CD8-positive, alpha-beta memory T cell (primary cell): ENCODE results near the gene COL11A2. TPM values are rescaled to one million over a fixed set of nuclear protein-coding genes. Genes with fewer than 3 reads are reported as not detected.

Experiments
- CTCF ChIA-PET: fragments of 350-600 bp; sonication (Branson Sonifier 250); formaldehyde crosslinking; loops from one replicate; lab custom pipeline; 2021; ENCODE audit warnings: antibody characterized with exemption; lab: Charles Lee
- POLR2A ChIA-PET: fragments of 350-600 bp; sonication (Branson Sonifier 250); formaldehyde crosslinking; loops from one replicate; lab custom pipeline; 2021; ENCODE audit warnings: antibody characterized with exemption; lab: Charles Lee
- DNase-seq, 5 donors: peaks; one replicate each; pipeline versions ENCODE4 v3.0.0 to v3.0.0-alpha.2; 2020 to 2022; ENCODE audit warnings: mixed read lengths in 1 of 5
- H3K27ac ChIP-seq: one replicate; pipeline ENCODE4 v1.7.0; 2013; ENCODE audit warnings: low read depth, mild to moderate bottlenecking, low read length, moderate library complexity
- H3K27me3 ChIP-seq: 2 replicates; pipeline ENCODE4 v1.7.0; 2013; ENCODE audit warnings: low read length, mild to moderate bottlenecking; ENCODE audit not compliant: insufficient read depth, poor library complexity, severe bottlenecking
- H3K36me3 ChIP-seq: 2 replicates; pipeline ENCODE4 v1.7.0; 2013; ENCODE audit warnings: mild to moderate bottlenecking, low read length, moderate library complexity; ENCODE audit not compliant: insufficient read depth
- H3K4me1 ChIP-seq: 2 replicates; pipeline ENCODE4 v1.7.0; 2013; ENCODE audit warnings: mild to moderate bottlenecking, low read length, moderate library complexity; ENCODE audit not compliant: insufficient read depth
- H3K4me3 ChIP-seq: 2 replicates; pipeline ENCODE4 v1.7.0; 2013; ENCODE audit warnings: mild to moderate bottlenecking, low read length
- H3K9me3 ChIP-seq: 2 replicates; pipeline ENCODE4 v1.7.0; 2013; ENCODE audit warnings: mild to moderate bottlenecking, low read length
- H3K27ac Mint-ChIP-seq, 8 donors: one replicate each; pipeline ENCODE4 v1.8.0; 2020 to 2021; ENCODE audit warnings: mixed read lengths in 8 of 8, mild to moderate bottlenecking in 6 of 8, inconsistent platforms in 3 of 8, moderate library complexity in 3 of 8
- H3K27me3 Mint-ChIP-seq, 2 donors: one replicate each; pipeline ENCODE4 v1.8.0; 2020 to 2021; ENCODE audit warnings: mixed read lengths in 2 of 2, mild to moderate bottlenecking in 1 of 2, moderate library complexity in 1 of 2
- H3K36me3 Mint-ChIP-seq, 3 donors: one replicate each; pipeline ENCODE4 v1.8.0; 2020 to 2021; ENCODE audit warnings: mixed read lengths in 3 of 3, inconsistent platforms in 1 of 3, mild to moderate bottlenecking in 1 of 3
- H3K4me1 Mint-ChIP-seq, 3 donors: one replicate each; pipeline ENCODE4 v1.8.0; 2020 to 2021; ENCODE audit warnings: mixed read lengths in 3 of 3, inconsistent platforms in 1 of 3, mild to moderate bottlenecking in 1 of 3
- H3K4me3 Mint-ChIP-seq, 7 donors: one replicate each; pipeline ENCODE4 v1.8.0; 2020 to 2021; ENCODE audit warnings: mixed read lengths in 7 of 7, mild to moderate bottlenecking in 6 of 7, moderate library complexity in 4 of 7, inconsistent platforms in 2 of 7
- H3K9me3 Mint-ChIP-seq, 5 donors: one replicate each; pipeline ENCODE4 v1.8.0; 2020 to 2022; ENCODE audit warnings: mixed read lengths in 5 of 5, mild to moderate bottlenecking in 3 of 5, moderate library complexity in 2 of 5, inconsistent platforms in 1 of 5
- polyA plus RNA-seq: library from polyadenylated mRNA; unstranded; fragments of 300-500 nt; fragmentation: Illumina TruSeq; gene quantifications from one replicate; pipeline ENCODE4 v1.2.3, GENCODE V29; 2021
- total RNA-seq, 2 experiments: library from RNA; stranded (reverse); gene quantifications; one replicate each; pipeline ENCODE4 v1.2.3, GENCODE V29; 2021

Gene COL11A2
- total and polyA plus RNA-seq, 3 experiments from 2014 or later, result 0.69 to 1.1 TPM; not detected in 1

DNA sequence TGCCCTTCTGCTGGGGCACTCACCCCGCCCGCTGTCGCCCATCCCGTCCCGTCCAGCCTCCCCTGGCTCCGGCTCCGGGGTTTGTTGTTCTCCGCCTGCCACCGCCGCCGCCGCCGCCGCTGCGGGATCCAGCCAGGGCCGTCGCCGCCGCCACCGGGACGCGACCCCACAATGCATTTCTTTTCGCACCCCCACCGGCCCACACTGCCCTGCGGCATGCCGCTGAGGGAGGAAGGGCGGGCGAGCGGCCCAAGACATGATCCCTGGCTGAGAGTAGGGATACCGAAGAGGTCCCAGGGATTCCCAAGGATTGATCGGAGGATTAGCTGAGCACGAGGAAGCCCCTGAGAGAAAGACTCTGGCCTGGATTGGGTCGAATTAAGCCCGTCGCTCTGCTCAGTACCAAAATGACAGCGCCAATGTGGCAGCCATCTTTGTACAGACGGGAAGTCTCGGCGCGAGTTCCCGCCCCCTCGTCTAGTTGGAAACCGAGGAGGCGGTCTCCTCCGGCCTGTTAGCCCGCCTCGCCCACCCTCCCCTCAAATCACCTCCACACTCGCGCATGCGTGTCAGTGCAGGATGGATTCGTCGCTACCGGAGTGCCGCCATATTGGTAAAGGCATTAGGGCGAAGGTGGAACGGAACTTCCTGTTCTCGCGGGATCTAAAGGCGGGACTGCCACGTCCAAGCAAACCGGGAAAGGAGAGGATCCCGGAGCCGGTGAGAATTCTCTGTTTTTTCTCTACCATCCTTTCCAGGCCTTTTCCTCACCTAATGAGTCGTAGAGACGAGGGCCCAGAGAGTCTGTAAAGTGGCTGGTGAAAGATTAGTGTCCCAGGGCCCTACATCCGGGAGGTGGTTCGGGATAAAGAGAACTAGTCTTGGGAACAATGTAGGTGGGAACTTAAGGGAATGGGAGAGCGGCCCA, 8.2 kb upstream of the COL11A2 start, which contains the start of the genes RXRB and SLC39A7:
Gene RXRB (minus strand): TSS at position 447 of the 928 bp plus-strand sequence. CDS start 189 bp downstream, at position 258.
Gene SLC39A7 (plus strand): TSS at position 649 of the 928 bp plus-strand sequence. CDS start 379 bp downstream, outside the sequence.
- ChIA-PET CTCF (interaction anchor here (0.7 to 4.2 kb wide), 4 partner anchors 38 to 48 kb away, joined by 3 to 15 read pairs (median 6); no protein-coding TSS in a partner anchor), POLR2A (interaction anchor here (1.2 to 1.5 kb wide), 3 partner anchors 8 to 71 kb away, joined by 5 to 6 read pairs (median 6); partner anchors contain the start of genes RING1, RPS18 and VPS52)
- Histone ChIP-seq H3K4me3 (peak within 1 kb of the TSS; percentile 96), H3K27ac (peak within 1 kb of the TSS; percentile 92), H3K4me1 (peaks cover 64% of the 10 kb centered on the region), H3K9me3 (no peaks in the 10 kb centered on the region), H3K27me3 (no peaks in the 10 kb centered on the region), H3K36me3 (peaks cover 37% of the 10 kb centered on the region)
- Mint-ChIP-seq H3K36me3 (peaks cover 20 to 76% (median 26%) of the 10 kb centered on the region in 3 donors), H3K27me3 (no peaks in the 10 kb centered on the region), H3K9me3 (no peaks in the 10 kb centered on the region), H3K4me1 (peaks cover 68 to 78% (median 77%) of the 10 kb centered on the region in 3 donors), H3K27ac (peak within 1 kb of the TSS; percentile 98 to 100 (median 99)), H3K4me3 (peak within 1 kb of the TSS; percentile 98 to 100 (median 99))
- DNase-seq, result peak; percentile 97 to 100 (median 98)

DNA sequence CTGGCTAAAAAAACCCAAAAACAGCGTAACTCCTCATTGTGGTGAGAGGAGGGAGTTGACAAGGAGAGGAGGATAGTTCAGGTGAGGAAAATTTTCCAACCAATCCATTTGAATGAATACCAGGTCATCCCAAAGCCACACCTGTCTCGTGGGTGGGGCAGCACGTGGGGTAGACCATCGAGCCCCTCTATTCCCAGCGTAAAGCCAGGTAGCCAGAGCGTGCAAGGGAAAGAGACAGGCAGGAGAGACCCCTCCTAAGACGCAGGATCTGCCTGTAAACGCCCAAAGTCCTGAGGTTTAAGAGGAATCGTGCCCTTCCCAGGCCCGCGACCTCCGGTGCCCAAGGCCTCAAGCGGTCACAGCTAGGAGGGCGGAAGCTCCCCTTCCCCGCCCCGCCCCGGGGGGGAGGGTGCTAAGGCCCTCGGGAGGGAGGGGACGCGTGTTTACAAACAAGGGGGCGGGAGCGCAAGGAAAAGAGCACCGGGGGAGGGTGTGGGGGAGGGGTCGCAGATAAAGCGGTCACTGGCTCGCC, 7.5 kb upstream of the COL11A2 start:
- Histone ChIP-seq H3K4me3 (peak overlapping the region; percentile 96), H3K4me1 (peaks cover 58% of the 10 kb centered on the region), H3K27me3 (no peaks in the 10 kb centered on the region), H3K27ac (peak overlapping the region; percentile 92), H3K36me3 (peaks cover 44% of the 10 kb centered on the region), H3K9me3 (no peaks in the 10 kb centered on the region)
- H3K9me3 Mint-ChIP-seq, result no peaks in the 10 kb centered on the region
- peak overlapping the region; percentile 87 to 100 (median 99) for H3K4me3 Mint-ChIP-seq
- H3K36me3 Mint-ChIP-seq, result peaks cover 21 to 80% (median 28%) of the 10 kb centered on the region in 3 donors
- DNase-seq, result peak in 1 of 5 donors; percentile 61
- ChIA-PET POLR2A (interaction anchor here (0.5 to 1.5 kb wide), 5 partner anchors 9 to 77 kb away, joined by 3 to 6 read pairs (median 5); partner anchors contain the start of genes B3GALT4, RING1, RPS18 and VPS52), CTCF (interaction anchor here (0.7 to 4.2 kb wide), 4 partner anchors 37 to 49 kb away, joined by 3 to 15 read pairs (median 6); no protein-coding TSS in a partner anchor)
- no peaks in the 10 kb centered on the region for H3K27me3 Mint-ChIP-seq
- H3K4me1 Mint-ChIP-seq, result peaks cover 63 to 71% (median 70%) of the 10 kb centered on the region in 3 donors
- peak overlapping the region; percentile 92 to 99 (median 96) for H3K27ac Mint-ChIP-seq

DNA sequence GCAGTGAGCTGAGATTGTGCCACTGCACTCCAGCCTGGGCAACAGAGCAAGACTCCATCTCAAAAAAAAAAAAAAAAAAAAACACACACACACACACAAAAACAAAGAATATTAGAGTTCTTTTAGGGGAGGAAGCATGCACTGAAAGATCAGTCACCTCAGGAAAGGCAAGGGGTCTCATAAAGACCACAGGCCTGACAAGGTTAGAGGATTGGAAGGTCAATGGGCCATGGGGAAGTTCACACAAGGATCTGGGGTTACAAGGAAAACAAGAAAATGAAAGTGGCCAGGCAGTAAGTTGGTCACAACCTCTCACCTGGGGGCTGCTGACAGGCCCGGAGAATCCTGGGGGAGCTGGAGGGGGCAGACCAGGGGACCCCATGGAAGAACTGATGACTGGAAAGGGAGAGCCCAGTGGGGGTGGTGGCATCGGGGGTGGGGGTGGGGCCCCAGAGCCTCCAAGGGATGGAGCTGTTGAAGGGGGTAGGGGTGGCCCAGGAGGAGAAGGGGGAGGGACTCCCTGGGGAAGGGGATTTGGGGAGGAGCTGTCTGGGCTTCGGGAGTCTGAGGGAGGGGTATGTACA, 6.7 kb upstream of the COL11A2 start:
- H3K9me3 ChIP-seq, result no peaks in the 10 kb centered on the region
- no peak overlapping the region for H3K4me3 ChIP-seq
- CTCF ChIA-PET, result interaction anchor here (0.7 to 4.2 kb wide), 4 partner anchors 10 to 50 kb away, joined by 3 to 15 read pairs (median 6); partner anchors contain the start of gene RING1
- H3K4me1 ChIP-seq, result peaks cover 54% of the 10 kb centered on the region
- H3K36me3 ChIP-seq, result peaks cover 46% of the 10 kb centered on the region
- POLR2A ChIA-PET, result interaction anchor here (1.2 to 1.5 kb wide), 2 partner anchors 10 to 73 kb away, joined by 5 to 6 read pairs; partner anchors contain the start of genes RING1, RPS18 and VPS52
- peaks cover 58 to 70% (median 65%) of the 10 kb centered on the region in 3 donors for H3K4me1 Mint-ChIP-seq
- no peak overlapping the region for H3K27ac ChIP-seq
- H3K9me3 Mint-ChIP-seq, result no peaks in the 10 kb centered on the region
- DNase-seq, result no peak
- no peaks in the 10 kb centered on the region for H3K27me3 Mint-ChIP-seq
- H3K4me3 Mint-ChIP-seq, result peak overlapping the region; percentile 87 to 100 (median 99)
- H3K36me3 Mint-ChIP-seq, result peaks cover 21 to 85% (median 28%) of the 10 kb centered on the region in 3 donors
- peak overlapping the region in 7 of 8 donors; percentile 92 to 99 (median 96) for H3K27ac Mint-ChIP-seq
- H3K27me3 ChIP-seq, result no peaks in the 10 kb centered on the region

DNA sequence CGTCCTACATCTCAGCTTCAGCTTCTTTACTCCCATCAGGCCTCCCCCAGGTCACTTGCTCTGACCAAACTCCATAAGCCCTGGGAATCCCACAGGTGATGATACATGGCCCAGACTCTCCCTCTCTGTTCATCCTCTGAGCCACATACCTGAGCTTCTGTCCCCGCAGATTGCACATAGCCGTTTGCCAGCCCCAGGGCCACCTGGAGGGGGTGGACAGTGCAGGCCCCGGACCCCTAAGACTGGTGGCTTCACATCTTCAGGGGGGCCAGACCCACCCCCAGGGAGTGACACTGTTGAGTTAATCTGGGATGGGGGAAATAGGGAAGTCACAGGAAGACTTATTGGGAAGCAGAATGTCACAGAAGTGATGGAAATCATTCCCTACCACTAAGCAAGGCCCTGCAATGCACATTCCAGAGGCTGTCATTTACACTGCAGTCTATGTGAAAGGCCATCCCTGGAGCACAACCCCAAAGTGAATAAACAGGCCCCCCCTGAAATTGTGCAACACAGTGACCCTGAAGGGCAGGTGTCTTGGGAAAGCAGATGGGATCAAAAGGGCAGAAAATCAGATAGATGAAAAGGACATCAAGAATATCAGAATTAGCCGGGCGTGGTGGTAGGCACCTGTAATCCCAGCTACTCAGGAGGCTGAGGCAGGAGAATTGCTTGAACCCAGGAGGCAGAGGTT, 6.0 kb upstream of the COL11A2 start:
- ChIA-PET POLR2A (no interaction called here), CTCF (interaction anchor here (0.7 to 4.2 kb wide), 10 partner anchors 9 to 101 kb away, joined by 3 to 15 read pairs (median 4); partner anchors contain the start of gene RING1)
- H3K27me3 Mint-ChIP-seq, result no peaks in the 10 kb centered on the region
- DNase-seq, result no peak
- no peaks in the 10 kb centered on the region for H3K9me3 Mint-ChIP-seq
- peak overlapping the region in 7 of 8 donors; percentile 77 to 98 (median 90) for H3K27ac Mint-ChIP-seq
- H3K27ac ChIP-seq, result no peak overlapping the region
- no peaks in the 10 kb centered on the region for H3K27me3 ChIP-seq
- H3K4me1 ChIP-seq, result peaks cover 48% of the 10 kb centered on the region
- peak overlapping the region; percentile 80 to 100 (median 98) for H3K4me3 Mint-ChIP-seq
- peaks cover 55 to 66% (median 59%) of the 10 kb centered on the region in 3 donors for H3K4me1 Mint-ChIP-seq
- peaks cover 20 to 81% (median 27%) of the 10 kb centered on the region in 3 donors for H3K36me3 Mint-ChIP-seq
- no peaks in the 10 kb centered on the region for H3K9me3 ChIP-seq
- H3K36me3 ChIP-seq, result peaks cover 44% of the 10 kb centered on the region
- no peak overlapping the region for H3K4me3 ChIP-seq

DNA sequence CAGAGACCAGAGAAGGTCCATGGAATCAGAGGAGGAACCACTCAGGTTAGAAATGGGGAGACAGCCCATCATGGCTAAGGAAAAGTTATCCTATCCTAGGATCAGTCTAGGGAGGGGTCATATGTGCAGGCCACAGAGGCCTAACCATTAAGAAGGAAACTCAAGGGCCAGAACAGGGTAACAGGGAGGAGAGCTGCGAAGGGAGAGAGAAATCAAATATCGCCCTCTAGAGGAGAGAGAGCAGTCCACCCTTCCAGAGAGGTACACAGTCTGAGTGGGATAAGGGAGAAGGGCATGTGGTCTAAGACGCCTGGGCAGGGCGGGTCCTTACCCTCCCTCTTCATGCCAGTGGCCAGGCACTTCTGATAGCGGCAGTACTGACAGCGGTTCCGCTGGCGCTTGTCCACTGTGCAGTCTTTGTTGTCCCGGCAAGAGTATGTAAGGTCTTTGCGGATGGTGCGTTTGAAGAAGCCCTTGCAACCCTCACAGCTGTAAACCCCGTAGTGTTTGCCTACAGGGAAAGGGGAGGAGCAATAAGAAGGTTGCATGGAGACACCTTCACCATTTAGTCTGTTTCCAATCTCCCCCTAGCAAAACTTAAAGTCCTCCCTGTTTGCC, 5.3 kb upstream of the COL11A2 start:
- Mint-ChIP-seq H3K4me3 (peak overlapping the region; percentile 47 to 99 (median 89)), H3K9me3 (no peaks in the 10 kb centered on the region), H3K4me1 (peaks cover 52 to 64% (median 56%) of the 10 kb centered on the region in 3 donors), H3K27me3 (peaks cover 0 to 2% of the 10 kb centered on the region in 2 donors), H3K36me3 (peaks cover 13 to 75% (median 20%) of the 10 kb centered on the region in 3 donors), H3K27ac (peak overlapping the region; percentile 34 to 98 (median 83))
- peak in 2 of 5 donors; percentile 44 to 61 for DNase-seq
- Histone ChIP-seq H3K27ac (no peak overlapping the region), H3K4me1 (peaks cover 46% of the 10 kb centered on the region), H3K4me3 (no peak overlapping the region), H3K36me3 (peaks cover 36% of the 10 kb centered on the region), H3K27me3 (no peaks in the 10 kb centered on the region), H3K9me3 (no peaks in the 10 kb centered on the region)
- POLR2A ChIA-PET, result no interaction called here
- CTCF ChIA-PET, result interaction anchor here (0.9 to 4.2 kb wide), 10 partner anchors 11 to 102 kb away, joined by 3 to 15 read pairs (median 4); partner anchors contain the start of gene RING1

DNA sequence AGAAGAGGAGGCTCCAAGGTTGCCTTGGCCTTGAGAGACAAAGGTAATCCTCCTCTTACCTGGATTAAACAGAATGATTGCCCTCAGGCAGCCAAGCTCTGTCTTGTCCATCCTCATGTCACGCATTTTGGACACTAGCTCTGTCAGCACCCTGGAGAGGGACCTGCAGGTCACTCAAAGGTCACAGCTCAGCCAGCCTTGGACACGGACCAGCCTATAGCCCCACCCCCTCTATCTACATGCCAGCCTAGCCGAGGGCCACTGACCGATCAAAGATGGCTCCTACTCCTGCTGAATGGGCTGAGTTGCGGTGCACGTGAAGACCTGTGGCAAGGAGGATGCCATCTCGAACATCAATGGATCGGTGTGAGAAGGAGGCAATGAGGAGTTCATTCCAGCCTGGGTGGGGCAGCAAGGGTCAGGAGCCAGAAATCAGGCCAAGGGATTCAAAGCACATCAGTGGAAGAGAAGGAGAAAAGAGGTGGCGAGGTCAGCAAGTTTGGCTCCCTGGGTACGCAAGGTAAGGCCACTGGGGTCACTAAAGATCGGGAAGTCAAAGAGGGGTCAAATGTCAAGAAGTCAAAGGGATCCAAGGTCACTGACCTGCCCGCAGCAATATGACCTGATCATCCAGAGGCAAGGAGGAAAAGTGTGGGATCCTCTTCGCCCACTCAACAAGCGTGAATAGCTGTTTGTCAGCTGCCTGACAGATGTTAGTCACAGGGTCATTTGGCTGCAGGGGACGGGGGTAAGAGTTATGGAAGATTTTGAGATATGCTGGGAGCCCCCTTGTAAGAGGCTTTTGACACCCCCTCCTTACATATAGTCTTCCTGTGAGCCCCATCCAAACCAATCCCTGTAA, 3.3 kb upstream of the COL11A2 start:
- Mint-ChIP-seq H3K27me3 (peaks cover 7 to 13% of the 10 kb centered on the region in 2 donors), H3K9me3 (no peaks in the 10 kb centered on the region), H3K4me1 (peaks cover 40 to 54% (median 42%) of the 10 kb centered on the region in 3 donors), H3K36me3 (peaks cover 13 to 56% (median 18%) of the 10 kb centered on the region in 3 donors), H3K4me3 (peak overlapping the region in 1 of 7 donors; percentile 7), H3K27ac (peak overlapping the region in 1 of 8 donors; percentile 63)
- Histone ChIP-seq H3K4me1 (peaks cover 40% of the 10 kb centered on the region), H3K9me3 (no peaks in the 10 kb centered on the region), H3K27me3 (peaks cover 12% of the 10 kb centered on the region), H3K36me3 (peaks cover 27% of the 10 kb centered on the region), H3K4me3 (no peak overlapping the region), H3K27ac (no peak overlapping the region)
- DNase-seq, result no peak
- ChIA-PET POLR2A (interaction anchor here (1.1 kb wide), 1 partner anchor 32 kb away, joined by 3 read pairs; no protein-coding TSS in a partner anchor), CTCF (interaction anchor here (1.6 kb wide), 1 partner anchor 54 kb away, joined by 3 read pairs; no protein-coding TSS in a partner anchor)
